Daoy (cell line): ENCODE results near the gene PTPN11. TPM values are rescaled to one million over a fixed set of nuclear protein-coding genes. Genes with fewer than 3 reads are reported as not detected.
"Not testable (repeated sequence)": the region's sequence is repeated elsewhere in the genome, so short reads cannot be mapped to it uniquely, and the experiment has no call there.

ENCODE experiments used
- DNase-seq: peaks from one replicate; pipeline ENCODE4 v3.0.0-alpha.2; 2015; ENCODE audit warnings: low read depth
- total RNA-seq: library from RNA; depleted of rRNA; stranded (reverse); fragments of >200 nt; shearing (Covaris generic); gene quantifications from 2 replicates; pipeline ENCODE4 v1.2.3, GENCODE V29; 2014

The PTPN11 gene
- total RNA-seq, 1 experiment from 2014 or later = 107 TPM

- DNase-seq = peak; percentile 92
Measured at GRCh38 chr12:112409064-112409905, 9.5 kb upstream of the PTPN11 start, which contains the start of gene RPL6. Gene RPL6, minus strand, starts transcription at chr12:112409605. Its CDS starts 949 bp downstream, at chr12:112408656.

- no peak for DNase-seq
Measured at GRCh38 chr12:112409906-112410244, 8.9 kb upstream of the PTPN11 start.

GRCh38 chr12:112413855-112414625 is 4.7 kb upstream of the PTPN11 start:
- DNase-seq = no peak

- not testable (repeated sequence) for DNase-seq
Measured at GRCh38 chr12:112415457-112415856, 3.3 kb upstream of the PTPN11 start.

GRCh38 chr12:112418273-112418607 is 507 bp upstream of the PTPN11 start:
- DNase-seq = peak; percentile 13

GRCh38 chr12:112419297-112420133 is 768 bp downstream of the PTPN11 start:
- DNase-seq = peak; percentile 84

- no peak for DNase-seq
Measured at GRCh38 chr12:112420740-112421139, 2.0 kb downstream of the PTPN11 start.

- DNase-seq = no peak
Measured at GRCh38 chr12:112421363-112421762, 2.6 kb downstream of the PTPN11 start.

GRCh38 chr12:112422531-112422930 is 3.8 kb downstream of the PTPN11 start:
- DNase-seq = no peak

GRCh38 chr12:112424126-112424525 is 5.4 kb downstream of the PTPN11 start:
- DNase-seq = no peak

GRCh38 chr12:112425582-112426382 is 7.0 kb downstream of the PTPN11 start:
- DNase-seq = no peak

- DNase-seq = no peak
Measured at GRCh38 chr12:112427760-112428159, 9.0 kb downstream of the PTPN11 start.

- no peak for DNase-seq
Measured at GRCh38 chr12:112430929-112431328, 12.2 kb downstream of the PTPN11 start.

- DNase-seq = no peak
Measured at GRCh38 chr12:112431965-112432364, 13.2 kb downstream of the PTPN11 start.

- no peak for DNase-seq
Measured at GRCh38 chr12:112433551-112433950, 14.8 kb downstream of the PTPN11 start.

GRCh38 chr12:112438645-112439044 is 19.9 kb downstream of the PTPN11 start:
- DNase-seq = not testable (repeated sequence)

- DNase-seq = no peak
Measured at GRCh38 chr12:112439769-112440168, 21.0 kb downstream of the PTPN11 start.

- not testable (repeated sequence) for DNase-seq
Measured at GRCh38 chr12:112440653-112441052, 21.9 kb downstream of the PTPN11 start.

- no peak for DNase-seq
Measured at GRCh38 chr12:112443916-112444315, 25.2 kb downstream of the PTPN11 start.

- no peak for DNase-seq
Measured at GRCh38 chr12:112446008-112446725, 27.4 kb downstream of the PTPN11 start.

- no peak for DNase-seq
Measured at GRCh38 chr12:112447106-112447505, 28.4 kb downstream of the PTPN11 start.
